ENCODE data around the gene CRYM.

DNA sequence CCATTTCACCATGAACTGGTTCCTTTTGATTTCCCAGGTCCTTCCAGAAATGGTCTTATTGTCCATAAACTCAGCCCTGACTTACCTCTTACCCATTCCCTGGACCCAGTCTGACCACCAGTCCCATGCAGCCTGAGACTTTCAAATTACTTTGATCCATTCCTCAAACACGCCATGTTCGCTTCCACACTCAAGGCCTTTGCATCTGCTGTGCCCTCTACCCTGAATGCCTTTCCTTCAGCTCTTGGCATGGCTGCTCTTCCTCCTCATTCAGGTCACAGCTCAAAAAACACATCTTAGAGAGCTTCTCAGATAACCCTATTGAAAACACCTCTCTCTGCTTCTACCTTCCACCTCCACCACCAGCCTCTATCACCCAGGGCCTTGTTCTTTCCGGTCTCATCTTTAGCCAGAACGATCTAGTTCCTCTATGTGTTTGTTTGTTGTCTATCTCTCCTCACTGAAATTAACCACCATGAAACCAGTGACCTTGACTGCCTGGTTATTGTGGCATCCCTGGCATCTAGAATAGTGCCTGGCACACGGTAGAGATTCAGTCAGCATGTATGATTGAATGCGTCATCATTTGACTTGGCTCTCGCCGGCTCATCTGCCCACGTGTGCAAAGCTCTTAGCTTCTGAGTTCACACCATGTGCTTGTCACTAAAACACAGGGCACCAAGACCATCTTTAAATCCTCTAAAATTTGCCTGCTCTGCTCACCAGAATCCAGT is 12.8 kb downstream of the CRYM start:
- TF ChIP-seq, protein P1, sequence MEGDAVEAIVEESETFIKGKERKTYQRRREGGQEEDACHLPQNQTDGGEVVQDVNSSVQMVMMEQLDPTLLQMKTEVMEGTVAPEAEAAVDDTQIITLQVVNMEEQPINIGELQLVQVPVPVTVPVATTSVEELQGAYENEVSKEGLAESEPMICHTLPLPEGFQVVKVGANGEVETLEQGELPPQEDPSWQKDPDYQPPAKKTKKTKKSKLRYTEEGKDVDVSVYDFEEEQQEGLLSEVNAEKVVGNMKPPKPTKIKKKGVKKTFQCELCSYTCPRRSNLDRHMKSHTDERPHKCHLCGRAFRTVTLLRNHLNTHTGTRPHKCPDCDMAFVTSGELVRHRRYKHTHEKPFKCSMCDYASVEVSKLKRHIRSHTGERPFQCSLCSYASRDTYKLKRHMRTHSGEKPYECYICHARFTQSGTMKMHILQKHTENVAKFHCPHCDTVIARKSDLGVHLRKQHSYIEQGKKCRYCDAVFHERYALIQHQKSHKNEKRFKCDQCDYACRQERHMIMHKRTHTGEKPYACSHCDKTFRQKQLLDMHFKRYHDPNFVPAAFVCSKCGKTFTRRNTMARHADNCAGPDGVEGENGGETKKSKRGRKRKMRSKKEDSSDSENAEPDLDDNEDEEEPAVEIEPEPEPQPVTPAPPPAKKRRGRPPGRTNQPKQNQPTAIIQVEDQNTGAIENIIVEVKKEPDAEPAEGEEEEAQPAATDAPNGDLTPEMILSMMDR (conservative IDR thresholded peaks at IDR 0.05), result no peak
- TF ChIP-seq EZH2 (IDR thresholded peaks at IDR 0.05; ENCODE audit: low read depth), result no peak

Data from PC-9 (cell line).